Mesendoderm (in vitro differentiated cells): ENCODE measurements around the gene C2.

Source experiments
- DNase-seq: peaks from one replicate; pipeline ENCODE4 v3.0.0; 2013
- H2AK5ac ChIP-seq: 2 replicates; pipeline ENCODE4 v1.6.1; 2013; ENCODE audit warnings: low read length, inconsistent platforms
- H2BK120ac ChIP-seq: 2 replicates; pipeline ENCODE4 v1.6.1; 2013; ENCODE audit warnings: low read depth, mild to moderate bottlenecking, low read length, moderate library complexity, mixed read lengths
- H2BK15ac ChIP-seq: replicated peaks from 2 replicates; pipeline ENCODE4 v1.6.1; 2013; ENCODE audit warnings: low read depth, mild to moderate bottlenecking, moderate library complexity
- H2BK5ac ChIP-seq: 2 replicates; pipeline ENCODE4 v1.6.1; 2013; ENCODE audit warnings: low read length, inconsistent platforms
- H3K18ac ChIP-seq: 2 replicates; pipeline ENCODE4 v1.6.1; 2013; ENCODE audit warnings: mild to moderate bottlenecking, low read length, mixed read lengths
- H3K23ac ChIP-seq: one replicate; pipeline ENCODE4 v1.6.1; 2013; ENCODE audit warnings: low read length
- H3K27ac ChIP-seq: 2 replicates; pipeline ENCODE4 v1.5.1; 2013; ENCODE audit warnings: low read depth, mild to moderate bottlenecking, inconsistent platforms, low read length, moderate library complexity
- H3K27me3 ChIP-seq: 2 replicates; pipeline ENCODE4 v1.6.1; 2013; ENCODE audit warnings: low read length, control low read depth, mild to moderate bottlenecking, inconsistent platforms; ENCODE audit not compliant: insufficient read depth, poor library complexity
- H3K36me3 ChIP-seq: 2 replicates; pipeline ENCODE4 v1.6.1; 2013; ENCODE audit warnings: low read length, inconsistent platforms; ENCODE audit not compliant: control insufficient read depth, insufficient read depth
- H3K4ac ChIP-seq: one replicate; pipeline ENCODE4 v1.6.1; 2013; ENCODE audit warnings: low read depth, mild to moderate bottlenecking, low read length, moderate library complexity
- H3K4me1 ChIP-seq: 2 replicates; pipeline ENCODE4 v1.6.1; 2013; ENCODE audit warnings: low read depth, low read length, inconsistent platforms; ENCODE audit not compliant: control insufficient read depth
- H3K4me2 ChIP-seq: 2 replicates; pipeline ENCODE4 v1.6.1; 2013; ENCODE audit warnings: low read length
- H3K4me3 ChIP-seq: 2 replicates; pipeline ENCODE4 v1.5.1; 2013; ENCODE audit warnings: mild to moderate bottlenecking, low read length
- H3K56ac ChIP-seq: one replicate; pipeline ENCODE4 v1.6.1; 2013; ENCODE audit warnings: low read length
- H3K79me1 ChIP-seq: 2 replicates; pipeline ENCODE4 v1.6.1; 2013; ENCODE audit warnings: low read length, inconsistent platforms
- H3K79me2 ChIP-seq: 2 replicates; pipeline ENCODE4 v1.6.1; 2013; ENCODE audit warnings: mild to moderate bottlenecking, low read length; ENCODE audit not compliant: control insufficient read depth, insufficient read depth
- H3K9ac ChIP-seq: 2 replicates; pipeline ENCODE4 v1.6.1; 2013; ENCODE audit warnings: low read length, inconsistent platforms
- H4K5ac ChIP-seq: one replicate; pipeline ENCODE4 v1.6.1; 2013; ENCODE audit warnings: low read length
- H4K8ac ChIP-seq: one replicate; pipeline ENCODE4 v1.6.1; 2013; ENCODE audit warnings: low read depth, mild to moderate bottlenecking, control low read depth, low read length, moderate library complexity
- WGBS: extraction: QIAGEN DNeasy Blood & Tissue Kit; methylation state at CpG from one replicate; pipeline ENCODE4 v1.1.7; 2013; ENCODE audit warnings: low lambda C conversion rate, missing lambda C conversion rate; ENCODE audit not compliant: insufficient coverage; ENCODE audit errors: extremely low coverage; 5-methylcytosine and 5-hydroxymethylcytosine counted together

Gene C2

DNA sequence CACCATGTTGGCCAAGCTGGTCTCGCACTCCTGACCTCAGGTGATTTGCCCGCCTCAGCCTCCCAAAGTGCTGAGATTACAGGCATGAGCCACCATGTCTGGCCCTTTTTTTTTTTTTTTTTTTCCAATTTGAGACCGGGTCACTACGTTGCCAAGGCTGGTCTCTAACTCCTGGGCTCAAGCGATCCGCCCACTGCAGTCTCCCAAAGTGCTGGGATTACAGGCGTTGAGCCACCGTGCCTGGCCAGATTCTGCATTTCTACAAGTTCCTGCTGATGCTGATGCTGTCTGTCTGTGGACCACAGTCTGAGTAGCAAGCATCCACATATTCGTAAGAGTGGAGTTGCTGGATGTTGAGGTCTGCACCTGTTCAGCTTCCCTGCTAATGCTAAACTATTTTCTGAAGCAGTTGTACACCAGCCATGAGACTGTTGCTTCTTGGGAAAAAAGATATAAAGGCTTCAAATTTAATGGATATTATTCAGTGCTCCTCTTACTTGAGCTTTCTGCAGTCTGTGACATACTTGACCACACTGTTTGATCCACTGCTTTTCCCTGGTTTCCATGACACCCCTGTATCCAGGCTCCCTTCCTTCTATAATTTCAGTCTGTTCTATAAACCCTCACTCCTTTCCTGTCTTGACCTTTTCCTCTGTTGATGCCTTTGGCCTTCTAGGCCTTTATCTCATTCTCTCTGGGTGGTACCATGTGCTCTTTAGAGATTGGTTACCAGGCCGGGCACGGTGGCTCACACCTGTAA, 15.5 kb upstream of the C2 start:
- Histone ChIP-seq H4K8ac (no peak overlapping the region), H3K79me2 (no peaks in the 10 kb centered on the region), H2AK5ac (no peak overlapping the region), H3K9ac (no peak overlapping the region), H3K4me1 (no peaks in the 10 kb centered on the region), H4K5ac (no peak overlapping the region), H3K4me3 (no peak overlapping the region), H2BK15ac (no peak overlapping the region), H3K56ac (no peak overlapping the region), H3K27ac (no peak overlapping the region), H3K36me3 (no peaks in the 10 kb centered on the region), H3K79me1 (no peaks in the 10 kb centered on the region), H2BK120ac (no peak overlapping the region), H2BK5ac (no peak overlapping the region), H3K4me2 (no peak overlapping the region), H3K27me3 (no peaks in the 10 kb centered on the region), H3K4ac (no peak overlapping the region), H3K23ac (no peak overlapping the region), H3K18ac (no peak overlapping the region)
- no peak for DNase-seq
- WGBS, result no CpG with 5 or more reads among the region's 11 CpGs

DNA sequence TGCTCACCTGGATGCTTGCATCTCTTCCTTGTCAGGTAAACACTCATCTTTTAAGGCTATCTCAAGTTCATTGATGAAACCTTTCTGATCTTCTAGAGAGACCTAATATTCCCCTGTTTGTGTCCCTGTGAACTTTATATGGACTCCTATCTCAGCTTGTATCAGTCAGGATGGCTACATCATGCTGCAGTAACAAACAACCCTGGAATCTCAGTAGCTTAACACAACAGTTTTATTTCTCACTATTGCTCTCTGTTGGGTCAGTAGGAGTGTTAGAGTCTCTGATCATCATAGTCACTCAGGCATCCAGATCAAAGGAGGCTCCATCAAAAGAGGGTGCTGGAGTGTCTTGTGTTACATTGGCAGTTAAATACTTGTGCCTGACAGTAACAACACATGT, 12.2 kb upstream of the C2 start:
- no peak overlapping the region for H2BK5ac ChIP-seq

DNA sequence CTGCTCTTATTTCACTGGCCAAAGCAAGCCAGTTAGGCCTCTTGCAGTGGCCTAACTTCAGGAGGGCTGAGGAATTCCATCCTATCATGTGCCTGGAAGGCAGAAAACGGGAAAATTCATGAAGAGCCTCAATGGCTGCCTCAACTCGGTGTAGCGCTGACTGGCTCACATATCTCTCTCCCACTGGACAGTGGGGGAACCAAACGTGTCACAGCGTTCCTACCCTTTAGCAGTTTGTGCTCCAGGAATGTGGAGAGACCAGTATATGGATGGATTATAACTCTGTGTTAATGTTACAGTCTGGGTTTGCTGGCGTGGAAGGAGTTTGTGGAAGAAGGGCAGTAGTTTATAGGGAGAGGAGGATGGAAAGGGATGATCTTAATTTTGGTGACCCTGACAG, 11.8 kb upstream of the C2 start:
- Histone ChIP-seq H3K4me1 (no peaks in the 10 kb centered on the region), H3K56ac (no peak overlapping the region), H2BK5ac (no peak overlapping the region), H3K27me3 (no peaks in the 10 kb centered on the region), H3K36me3 (no peaks in the 10 kb centered on the region), H4K5ac (no peak overlapping the region), H3K79me2 (no peaks in the 10 kb centered on the region), H3K4ac (no peak overlapping the region), H2AK5ac (no peak overlapping the region), H3K27ac (no peak overlapping the region), H4K8ac (no peak overlapping the region), H2BK120ac (no peak overlapping the region), H3K4me3 (no peak overlapping the region), H3K4me2 (no peak overlapping the region), H2BK15ac (no peak overlapping the region), H3K79me1 (no peaks in the 10 kb centered on the region), H3K23ac (no peak overlapping the region), H3K9ac (no peak overlapping the region), H3K18ac (no peak overlapping the region)
- DNase-seq, result no peak
- no CpG with 5 or more reads among the region's 6 CpGs for WGBS

More for the DNA sequence above, 12.2 kb upstream of the C2 start:
- no peak overlapping the region for H3K23ac ChIP-seq
- no peak overlapping the region for H2AK5ac ChIP-seq
- H3K4ac ChIP-seq, result no peak overlapping the region
- no peak overlapping the region for H4K5ac ChIP-seq
- H3K4me3 ChIP-seq, result no peak overlapping the region
- H3K4me2 ChIP-seq, result no peak overlapping the region
- no peaks in the 10 kb centered on the region for H3K27me3 ChIP-seq
- no peaks in the 10 kb centered on the region for H3K36me3 ChIP-seq
- no peak overlapping the region for H4K8ac ChIP-seq
- no peaks in the 10 kb centered on the region for H3K79me1 ChIP-seq
- DNase-seq, result no peak
- H2BK120ac ChIP-seq, result no peak overlapping the region
- no peaks in the 10 kb centered on the region for H3K79me2 ChIP-seq
- H3K56ac ChIP-seq, result no peak overlapping the region
- no peak overlapping the region for H3K27ac ChIP-seq
- H3K9ac ChIP-seq, result no peak overlapping the region
- H3K18ac ChIP-seq, result no peak overlapping the region
- H2BK15ac ChIP-seq, result no peak overlapping the region
- H3K4me1 ChIP-seq, result no peaks in the 10 kb centered on the region

DNA sequence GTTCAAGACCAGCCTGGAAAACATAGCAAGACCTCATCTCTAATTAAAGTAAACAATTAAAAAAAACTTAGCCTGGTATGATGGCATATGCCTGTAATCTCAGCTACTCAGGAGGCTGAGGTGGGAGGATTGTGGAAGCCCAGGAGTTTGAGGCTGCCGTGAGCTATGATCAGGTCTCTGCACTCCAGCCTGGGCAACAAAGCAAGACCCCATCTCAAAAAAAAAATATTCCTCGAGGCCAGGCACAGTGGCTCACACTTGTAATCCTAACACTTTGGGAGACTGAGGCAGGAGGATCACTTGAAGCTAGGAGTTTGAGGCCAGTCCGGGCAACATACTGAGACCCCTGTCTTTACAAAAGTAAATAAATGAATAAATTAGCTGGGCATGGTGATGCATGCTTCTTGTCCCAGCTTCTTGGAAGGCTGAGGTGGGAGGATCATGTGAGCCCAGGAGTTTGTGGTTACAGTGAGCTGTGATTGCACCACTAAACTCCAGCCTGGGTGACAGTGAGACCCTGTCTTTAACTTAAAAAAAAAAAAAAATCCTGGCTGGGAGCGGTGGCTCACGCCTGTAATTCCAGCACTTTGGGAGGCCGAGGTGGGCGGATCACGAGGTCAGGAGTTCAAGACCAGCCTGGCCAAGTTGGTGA, 9.3 kb upstream of the C2 start:
- Histone ChIP-seq H3K4me2 (no peak overlapping the region), H3K79me2 (no peaks in the 10 kb centered on the region), H2BK5ac (no peak overlapping the region), H2AK5ac (no peak overlapping the region), H3K9ac (no peak overlapping the region), H3K56ac (no peak overlapping the region), H3K27ac (no peak overlapping the region), H3K79me1 (no peaks in the 10 kb centered on the region), H3K27me3 (no peaks in the 10 kb centered on the region), H3K4ac (no peak overlapping the region), H3K4me3 (no peak overlapping the region), H2BK15ac (no peak overlapping the region), H3K23ac (no peak overlapping the region), H3K36me3 (no peaks in the 10 kb centered on the region), H4K8ac (no peak overlapping the region), H3K4me1 (no peaks in the 10 kb centered on the region), H3K18ac (no peak overlapping the region), H2BK120ac (no peak overlapping the region), H4K5ac (no peak overlapping the region)
- DNase-seq, result no peak
- WGBS, result no CpG with 5 or more reads among the region's 8 CpGs

DNA sequence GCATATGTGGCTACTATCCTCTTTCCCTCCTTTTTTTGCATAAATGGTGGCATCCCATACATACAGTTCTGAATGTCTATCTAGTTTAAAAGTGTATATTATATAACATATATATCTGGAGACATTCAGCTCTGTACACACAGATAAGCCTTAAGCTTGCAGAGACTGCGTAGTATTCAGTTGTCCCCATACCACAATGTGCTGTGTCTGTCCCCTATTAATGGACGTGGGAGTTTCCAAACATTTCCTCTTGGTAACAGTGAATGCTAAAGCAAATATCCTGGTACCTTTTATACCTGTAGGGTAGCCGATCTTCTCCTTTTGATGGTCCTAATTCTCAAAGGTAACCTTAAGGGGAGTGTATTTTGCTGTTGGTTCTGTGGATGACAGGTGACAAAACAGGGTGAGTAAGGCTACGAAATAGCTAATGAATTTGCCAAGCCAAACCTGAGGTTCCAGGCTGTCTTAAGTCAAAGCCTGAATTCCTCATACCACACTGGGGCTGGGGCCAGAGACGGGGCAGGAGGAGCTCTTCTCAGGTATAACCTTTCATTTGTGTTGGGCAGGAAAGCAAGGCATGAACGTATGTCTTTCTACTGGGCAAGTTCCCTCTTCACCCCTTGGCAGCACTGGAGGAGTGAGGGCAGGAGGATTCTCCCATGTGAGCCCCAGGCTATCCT, 7.8 kb upstream of the C2 start:
- Histone ChIP-seq H3K18ac (no peak overlapping the region), H3K27me3 (no peaks in the 10 kb centered on the region), H3K56ac (no peak overlapping the region), H3K27ac (no peak overlapping the region), H3K4me1 (no peaks in the 10 kb centered on the region), H3K79me1 (no peaks in the 10 kb centered on the region), H3K4me2 (no peak overlapping the region), H2AK5ac (no peak overlapping the region), H2BK15ac (no peak overlapping the region), H3K9ac (no peak overlapping the region), H3K4ac (no peak overlapping the region), H3K4me3 (no peak overlapping the region), H3K23ac (no peak overlapping the region), H3K79me2 (no peaks in the 10 kb centered on the region), H2BK120ac (no peak overlapping the region), H4K5ac (no peak overlapping the region), H3K36me3 (no peaks in the 10 kb centered on the region), H4K8ac (no peak overlapping the region), H2BK5ac (no peak overlapping the region)
- DNase-seq, result no peak
- no CpG with 5 or more reads among the region's 6 CpGs for WGBS
